GM21529 (cell line): ENCODE measurements around the gene NOS1.
"Not testable (repeated sequence)": the region's sequence is repeated elsewhere in the genome, so short reads cannot be mapped to it uniquely, and the experiment has no call there.

ENCODE experiments used
- ATAC-seq: cut with Tn5 transposase; IDR thresholded peaks from one replicate; pipeline ENCODE4 v1.9.1; 2021; ENCODE audit not compliant: unreplicated experiment

NOS1 gene

GRCh38 chr12:117273091-117273490 lies 88.3 kb downstream of the NOS1 start:
- no peak for ATAC-seq

DNA sequence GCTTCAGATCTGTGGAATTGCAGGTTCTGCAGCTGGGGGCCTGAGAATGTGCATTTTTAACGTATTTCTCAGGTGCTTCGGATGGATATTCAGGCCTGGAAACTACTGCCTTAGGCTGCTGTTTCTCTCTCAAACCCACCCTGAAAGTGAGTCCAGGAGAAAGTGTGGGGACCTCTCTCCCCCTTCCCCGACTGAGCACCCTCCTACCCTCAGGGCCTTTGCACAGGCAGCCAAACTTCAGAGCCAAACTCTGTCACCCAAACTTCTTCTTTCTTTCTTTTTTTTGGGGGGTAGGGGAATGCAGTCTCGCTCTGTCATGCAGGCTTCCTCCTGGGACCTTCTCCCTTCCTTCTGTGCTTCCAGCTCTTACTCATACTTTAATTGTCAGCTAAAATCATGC lies 88.7 kb downstream of the NOS1 start:
- no peak for ATAC-seq

GRCh38 chr12:117262749-117263148 lies 98.7 kb downstream of the NOS1 start:
- no peak for ATAC-seq

GRCh38 chr12:117261247-117261646 lies 100.2 kb downstream of the NOS1 start:
- no peak for ATAC-seq

DNA sequence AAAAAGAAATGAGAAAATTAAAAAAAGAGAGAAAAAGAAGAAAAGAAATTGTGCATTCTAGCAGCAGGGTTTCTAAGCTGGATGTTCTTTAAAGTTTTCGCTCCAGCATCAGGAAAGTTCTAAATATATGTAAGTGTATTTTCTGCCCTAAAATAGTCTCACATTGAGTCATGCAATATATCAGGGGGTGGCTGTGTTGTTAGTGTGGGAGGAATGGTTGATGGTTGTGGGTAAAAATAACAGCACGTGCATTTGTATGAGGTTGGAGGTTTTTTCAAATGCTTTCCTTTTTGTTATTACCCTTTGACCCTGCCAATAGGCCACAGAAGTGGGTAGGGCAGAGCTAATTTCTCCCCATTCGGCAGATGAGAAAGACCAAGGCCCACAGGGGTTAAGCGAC lies 106.0 kb downstream of the NOS1 start:
- no peak for ATAC-seq

- no peak for ATAC-seq
These were observed 117.9 kb downstream of the NOS1 start for GRCh38 chr12:117243488-117243887.

- ATAC-seq, result no peak
These were observed 119.7 kb downstream of the NOS1 start for GRCh38 chr12:117241697-117242096.

- no peak for ATAC-seq
These were observed 121.2 kb downstream of the NOS1 start for GRCh38 chr12:117240081-117240755.

DNA sequence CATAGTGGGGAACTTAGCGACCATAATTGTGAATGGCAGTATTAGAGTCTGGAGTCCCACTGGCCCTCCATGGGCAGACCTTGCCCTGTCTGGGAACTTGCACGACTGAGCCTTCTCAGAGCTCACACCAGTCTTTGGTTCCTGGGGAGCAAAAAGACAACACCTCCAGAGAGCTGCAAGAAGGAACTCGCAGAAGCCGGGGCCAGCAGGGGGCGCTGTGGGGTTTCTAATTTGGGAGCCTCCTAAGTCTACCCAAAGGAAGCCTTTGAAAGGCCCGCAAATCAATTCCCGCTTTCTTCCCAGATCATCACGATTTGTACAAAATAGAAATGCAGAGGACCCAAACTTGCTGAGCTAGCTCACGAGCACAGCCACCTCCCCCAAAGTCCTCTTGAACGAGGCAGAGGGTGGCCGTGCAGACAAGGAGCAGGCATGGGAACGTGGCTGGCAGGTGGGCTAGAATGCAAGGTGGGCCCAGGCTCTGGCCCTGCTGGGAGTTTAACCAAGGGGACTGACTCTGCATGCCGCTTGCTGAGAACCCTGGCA lies 124.9 kb downstream of the NOS1 start:
- ATAC-seq, result no peak

DNA sequence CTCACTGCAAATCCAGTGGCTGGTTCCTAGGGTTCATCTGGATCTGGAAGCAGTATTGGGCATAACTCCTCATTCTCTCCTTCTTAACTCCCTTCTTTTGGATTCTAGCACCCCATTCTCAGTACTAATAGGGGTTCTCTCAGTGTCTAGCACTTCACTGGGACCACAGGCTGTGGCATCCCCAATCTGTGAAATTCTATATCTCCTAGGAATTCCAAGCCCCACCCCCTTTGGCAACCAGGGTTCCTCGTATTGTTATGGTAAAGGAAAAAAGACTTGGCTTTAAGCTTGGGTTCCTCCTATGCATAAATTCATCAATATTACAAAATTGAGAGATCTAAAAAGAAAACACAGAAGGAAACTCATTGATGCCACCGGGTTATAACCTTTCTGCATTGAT lies 126.2 kb downstream of the NOS1 start:
- ATAC-seq, result no peak

- no peak for ATAC-seq
These were observed 127.0 kb downstream of the NOS1 start for GRCh38 chr12:117234441-117234840.

DNA sequence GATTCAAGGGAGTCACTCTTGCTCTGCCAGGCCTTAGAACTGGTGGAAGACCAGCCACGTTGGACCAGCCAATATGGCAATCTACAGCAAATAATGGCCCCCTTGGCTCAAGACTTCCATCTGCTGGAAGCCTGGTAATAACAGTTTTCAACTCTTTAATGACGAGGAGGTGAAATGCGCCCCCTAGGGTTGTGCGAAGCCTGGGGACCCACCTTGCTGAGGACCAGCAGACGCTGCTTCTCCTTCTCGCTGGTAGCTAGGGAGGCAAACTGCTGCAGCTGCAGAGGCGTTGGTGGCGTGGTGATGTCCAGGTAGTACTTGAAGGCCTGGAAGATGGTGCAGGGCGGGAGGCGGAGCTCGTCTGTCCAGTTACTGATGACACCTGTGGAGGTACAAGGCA lies 129.7 kb downstream of the NOS1 start:
- ATAC-seq, result no peak

DNA sequence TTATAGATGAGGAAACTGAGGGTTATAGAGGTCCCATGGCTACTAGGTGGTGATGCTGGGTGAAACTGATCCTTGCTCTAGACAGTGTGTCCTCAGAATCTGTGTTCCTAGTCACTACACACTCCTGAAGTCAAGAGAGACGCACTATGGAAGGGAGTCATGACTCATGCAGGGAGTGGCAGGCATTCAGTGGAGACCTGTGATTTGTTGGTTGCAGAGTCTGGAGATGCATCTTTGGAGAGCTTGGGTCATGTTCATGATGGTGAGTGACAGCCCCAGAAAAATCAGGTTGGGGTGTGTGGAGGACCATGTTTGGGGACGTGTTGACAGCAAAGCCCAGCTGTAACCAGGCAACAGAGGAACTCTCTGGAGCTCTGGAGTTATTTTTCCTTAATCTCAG lies 133.2 kb downstream of the NOS1 start:
- no peak for ATAC-seq

DNA sequence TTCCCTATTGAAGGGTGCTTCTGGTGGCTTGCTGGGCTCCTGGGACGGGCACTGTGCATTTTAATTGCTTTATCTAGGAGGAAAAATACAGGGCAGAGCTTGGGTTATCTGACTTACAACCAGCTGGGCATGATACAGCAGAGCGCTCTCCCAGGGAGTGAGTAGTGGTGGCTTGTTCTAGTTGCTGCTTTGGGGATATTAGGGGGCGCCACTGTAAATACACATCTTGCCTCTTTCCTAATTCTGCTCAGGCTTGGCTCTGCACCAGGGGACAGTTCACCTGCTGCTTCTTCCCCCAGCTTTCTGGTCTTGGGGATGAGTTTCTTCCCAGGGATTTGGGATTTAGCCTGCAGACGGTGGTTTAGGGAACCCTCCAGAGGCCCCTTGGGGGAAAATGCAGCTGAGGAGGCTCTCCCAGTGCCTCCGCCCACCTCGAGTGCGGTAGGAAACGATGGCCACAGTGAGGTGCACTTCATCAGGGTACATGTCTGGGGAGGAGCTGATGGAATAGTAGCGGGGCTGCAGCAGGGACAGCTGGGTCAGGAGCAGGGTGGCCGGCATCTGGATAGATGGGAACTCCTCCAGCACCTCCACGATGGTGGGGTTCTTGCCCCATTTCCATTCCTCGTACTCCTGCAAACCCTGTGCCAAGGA lies 134.3 kb downstream of the NOS1 start:
- ATAC-seq, result no peak

GRCh38 chr12:117226505-117226904 lies 134.9 kb downstream of the NOS1 start:
- no peak for ATAC-seq

DNA sequence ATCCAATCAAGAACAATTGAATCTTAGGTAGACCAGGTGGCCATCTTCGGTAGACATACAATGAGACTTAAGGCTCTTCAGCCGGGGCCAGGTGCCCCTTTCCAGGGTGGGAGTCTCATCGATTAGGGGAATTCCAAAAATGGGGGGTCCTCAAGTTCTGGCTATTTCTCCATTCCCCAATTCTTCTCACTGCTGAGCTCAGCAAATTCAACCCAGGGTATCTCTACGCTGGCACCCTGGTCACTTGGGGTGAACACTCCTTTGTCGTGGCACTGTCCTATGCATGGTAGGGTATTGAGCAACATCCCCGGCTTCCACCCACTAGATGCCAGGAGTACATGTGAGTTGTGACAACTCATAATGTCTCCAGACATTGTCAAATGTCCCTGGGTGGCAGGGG lies 136.2 kb downstream of the NOS1 start:
- no peak for ATAC-seq

DNA sequence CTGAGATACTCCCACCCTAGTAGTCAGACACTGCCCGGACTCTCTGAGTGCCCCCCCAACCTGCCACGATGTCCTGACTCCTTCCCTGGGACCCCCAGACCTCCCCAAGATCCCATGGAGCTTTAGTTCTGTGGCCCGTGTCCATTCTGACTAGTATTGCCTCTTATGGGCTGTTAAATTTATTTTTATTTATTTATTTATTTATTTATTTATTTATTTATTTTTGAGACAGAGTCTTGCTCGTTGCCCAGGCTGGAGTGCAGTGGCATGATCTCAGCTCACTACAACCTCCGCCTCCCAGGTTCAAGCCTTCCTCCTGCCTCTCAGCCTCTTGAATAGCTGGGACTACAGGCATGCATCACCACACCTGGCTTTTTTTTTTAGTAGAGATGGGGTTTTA lies 140.5 kb downstream of the NOS1 start:
- ATAC-seq, result not testable (repeated sequence)

- ATAC-seq, result no peak
These were observed 143.3 kb downstream of the NOS1 start for GRCh38 chr12:117218149-117218548.

GRCh38 chr12:117216686-117217085 lies 144.7 kb downstream of the NOS1 start:
- ATAC-seq, result no peak

GRCh38 chr12:117214797-117215196 lies 146.6 kb downstream of the NOS1 start:
- no peak for ATAC-seq

- ATAC-seq, result no peak
These were observed 148.1 kb downstream of the NOS1 start for GRCh38 chr12:117213295-117213808.

DNA sequence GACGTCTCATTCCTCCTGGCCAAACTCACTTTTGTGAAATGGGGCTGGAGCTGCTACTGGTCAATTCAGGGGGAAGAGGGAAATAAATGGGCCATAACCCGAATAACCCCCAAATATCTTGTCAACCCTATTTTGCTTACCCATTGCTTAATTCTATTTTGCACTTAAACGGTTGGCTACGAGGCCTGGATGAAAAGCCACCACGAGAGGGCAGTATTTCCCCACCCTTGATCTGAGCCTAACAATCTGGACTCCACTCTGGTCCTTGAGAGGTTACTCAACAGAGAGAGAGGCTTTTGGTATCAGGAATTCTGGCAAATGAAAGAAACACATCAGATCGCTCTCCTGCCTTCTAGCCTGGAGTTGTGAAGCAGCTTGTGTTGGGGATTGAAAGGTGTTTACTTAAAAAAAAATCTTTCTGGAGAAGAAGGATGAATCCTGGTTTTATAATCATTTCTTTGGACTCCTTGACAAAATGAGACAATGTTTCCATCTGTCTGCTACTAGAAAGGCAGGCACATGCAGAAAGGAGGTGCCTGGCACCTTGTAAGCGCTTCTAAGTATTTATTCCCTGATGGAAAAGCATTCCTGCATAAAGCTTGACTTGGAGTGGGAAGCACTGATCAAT lies 148.7 kb downstream of the NOS1 start:
- no peak for ATAC-seq
